Pancreas (tissue), 10 donors: Measurements from ENCODE around the gene TMEM40. TPM values are rescaled to one million over a fixed set of nuclear protein-coding genes. Genes with fewer than 3 reads are reported as not detected.

Source experiments
- ATAC-seq, 4 donors: fragments of 200-7000 bp; cut with Tn5 transposase; one replicate each; pipeline versions ENCODE4 v1.8.0 to v1.9.1; 2020; ENCODE audit warnings: mild to moderate bottlenecking in 4 of 4, moderate library complexity in 4 of 4
- DNase-seq, 6 donors: peaks; one replicate each; pipeline ENCODE4 v3.0.0-alpha.2; 2020
- FAIRE-seq: peaks from 2 replicates; lab custom pipeline; 2012; peaks lifted over from hg19 to GRCh38; lab: Jason Lieb, UNC
- H3K27ac ChIP-seq, 4 donors: fragments of 200-600 bp; sonication (generic); 1 replicate in 3 of 4; 2 replicates in 1 of 4; pipeline versions ENCODE4 v1.5.0 to v1.8.0; 2020
- H3K27me3 ChIP-seq, 4 donors: fragments of 200-600 bp; one replicate each; pipeline ENCODE4 v1.8.0; 2021
- H3K36me3 ChIP-seq, 3 donors: fragments of 200-600 bp; sonication (generic) in 1 of 3; one replicate each; pipeline versions ENCODE4 v1.5.0 to v1.8.0; 2020 to 2021
- H3K4me1 ChIP-seq, 3 donors: fragments of 200-600 bp; one replicate each; pipeline ENCODE4 v1.8.0; 2021
- H3K4me3 ChIP-seq, 4 donors: fragments of 200-600 bp; sonication (generic) in 2 of 4; one replicate each; pipeline versions ENCODE4 v1.5.0 to v1.8.0; 2020 to 2021
- H3K9me3 ChIP-seq, 4 donors: fragments of 200-600 bp; one replicate each; pipeline ENCODE4 v1.8.0; 2021
- WGBS, 2 donors: extraction: QIAGEN DNeasy Blood & Tissue Kit; methylation state at CpG; one replicate each; pipeline ENCODE4 v1.1.7; 2013; 5-methylcytosine and 5-hydroxymethylcytosine counted together
- intact Hi-C, 3 donors: fragments of 100-400 bp; cut with DNase I; formaldehyde crosslinking; loops; one replicate each; pipeline versions ENCODE4 v1.11.1 to v1.14.2; 2022
- polyA plus RNA-seq, 2 donors: library from polyadenylated mRNA; stranded (reverse); fragments of 200-250 nt; gene quantifications; one replicate each; pipeline ENCODE4 v1.2.3, GENCODE V29; 2013
- total RNA-seq, 6 donors: library from RNA; stranded (reverse); fragmentation: NEBNext Ultra II Directional in 4 of 6; extraction: Animal tissue kit (Norgen Biotek cat#: 25700) in 4 of 6; gene quantifications; one replicate each; pipeline versions ENCODE4 v1.2.1 to v1.2.4, GENCODE V29; 2021 to 2023
- TF ChIP-seq, protein P1 (sequence below), 4 donors: fragments of 200-600 bp; sonication (generic) in 3 of 4; IDR thresholded peaks; one replicate each; pipeline versions ENCODE4 v1.5.0 to v1.8.0; 2021; ENCODE audit warnings: antibody characterized with exemption in 4 of 4
- donor health status: healthy with polysubstance abuse.
- donor health status: DM: no; HTN: no; CAD: no; lungs with moderate emphysema.
- donor health status: DM: no; HTN: no; CAD: no.
- donor health status: control.
- donor health status: control.
- donor health status: Bipolar disorder and iron deficiency.
- donor health status: DM: yes; HTN: yes; CAD: no.
- donor health status: DM: no; HTN: no; CAD: no.
- donor health status: DM: no; HTN: no; CAD: no.
- donor health status: DM: yes; HTN: yes; CAD: no.

TMEM40 gene
- total and polyA plus RNA-seq, 8 donors = 0.38 TPM; not detected in 7

DNA sequence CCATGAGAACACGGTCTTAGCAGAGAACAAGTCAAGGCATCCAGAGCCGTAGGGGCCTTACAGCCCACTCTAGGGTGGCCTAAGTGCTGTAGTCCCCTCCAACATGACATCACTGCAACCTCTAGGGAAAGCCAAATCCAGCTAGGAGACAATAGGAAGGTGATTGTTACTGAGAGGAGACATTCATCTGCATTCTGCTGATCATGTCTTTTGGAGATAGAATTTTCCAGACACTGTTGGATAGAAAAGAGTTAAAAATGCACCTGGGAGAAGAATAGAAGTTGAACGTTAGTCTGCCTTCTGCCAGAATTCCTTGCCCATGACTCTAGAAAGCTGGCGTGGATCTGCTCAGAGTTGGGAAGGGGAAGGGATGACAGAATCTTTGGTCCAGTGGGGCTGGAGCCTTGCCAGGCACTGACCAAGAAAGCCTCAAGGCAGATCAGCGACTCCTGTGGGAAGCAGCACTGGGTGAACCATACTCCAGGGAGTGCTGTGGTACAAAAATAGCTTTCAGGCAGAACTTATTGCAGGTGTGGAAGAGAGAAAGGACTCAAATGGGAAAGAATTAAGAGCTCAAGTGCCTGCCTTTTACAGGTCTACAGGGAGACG lies 50.4 kb downstream of the TMEM40 start:
- no peak for ATAC-seq
- Histone ChIP-seq H3K4me1 (no peaks in the 10 kb centered on the region), H3K27me3 (no peaks in the 10 kb centered on the region), H3K27ac (no peak overlapping the region), H3K4me3 (no peak overlapping the region), H3K36me3 (no peaks in the 10 kb centered on the region), H3K9me3 (no peaks in the 10 kb centered on the region)
- TF ChIP-seq, protein P1, sequence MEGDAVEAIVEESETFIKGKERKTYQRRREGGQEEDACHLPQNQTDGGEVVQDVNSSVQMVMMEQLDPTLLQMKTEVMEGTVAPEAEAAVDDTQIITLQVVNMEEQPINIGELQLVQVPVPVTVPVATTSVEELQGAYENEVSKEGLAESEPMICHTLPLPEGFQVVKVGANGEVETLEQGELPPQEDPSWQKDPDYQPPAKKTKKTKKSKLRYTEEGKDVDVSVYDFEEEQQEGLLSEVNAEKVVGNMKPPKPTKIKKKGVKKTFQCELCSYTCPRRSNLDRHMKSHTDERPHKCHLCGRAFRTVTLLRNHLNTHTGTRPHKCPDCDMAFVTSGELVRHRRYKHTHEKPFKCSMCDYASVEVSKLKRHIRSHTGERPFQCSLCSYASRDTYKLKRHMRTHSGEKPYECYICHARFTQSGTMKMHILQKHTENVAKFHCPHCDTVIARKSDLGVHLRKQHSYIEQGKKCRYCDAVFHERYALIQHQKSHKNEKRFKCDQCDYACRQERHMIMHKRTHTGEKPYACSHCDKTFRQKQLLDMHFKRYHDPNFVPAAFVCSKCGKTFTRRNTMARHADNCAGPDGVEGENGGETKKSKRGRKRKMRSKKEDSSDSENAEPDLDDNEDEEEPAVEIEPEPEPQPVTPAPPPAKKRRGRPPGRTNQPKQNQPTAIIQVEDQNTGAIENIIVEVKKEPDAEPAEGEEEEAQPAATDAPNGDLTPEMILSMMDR (IDR thresholded peaks at IDR 0.05) = no peak
- FAIRE-seq = no peak
- intact Hi-C loops = no loop called here
- DNase-seq = no peak
- 53 to 59% methylated on average over 6 of the region's 6 CpGs for WGBS, 2 donors

DNA sequence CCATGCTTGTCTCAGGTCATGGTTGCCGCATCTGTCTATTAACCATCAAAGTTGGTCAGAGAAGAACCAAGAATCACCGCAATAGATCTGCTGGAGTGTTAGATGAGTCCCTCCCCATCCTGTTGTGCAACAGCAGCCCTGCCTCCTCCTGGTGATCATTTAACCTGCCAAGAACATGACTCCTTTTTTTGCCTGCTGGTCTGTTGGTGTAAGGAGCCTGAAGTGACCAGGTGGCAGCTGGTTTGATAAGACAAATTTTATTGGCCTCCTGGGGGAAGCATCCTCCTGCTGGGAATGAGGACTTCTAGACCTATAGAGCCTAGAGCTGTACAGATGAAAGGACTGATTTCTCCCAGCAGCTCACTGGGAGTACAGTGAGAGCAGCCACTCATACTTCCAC lies 51.6 kb downstream of the TMEM40 start:
- no peaks in the 10 kb centered on the region for H3K4me1 ChIP-seq
- H3K36me3 ChIP-seq = no peaks in the 10 kb centered on the region
- DNase-seq = no peak
- TF ChIP-seq, protein P1 (IDR thresholded peaks at IDR 0.05) = no peak
- no peak overlapping the region for H3K27ac ChIP-seq
- ATAC-seq = no peak
- FAIRE-seq = no peak
- no peaks in the 10 kb centered on the region for H3K27me3 ChIP-seq
- intact Hi-C loops = no loop called here
- WGBS, 2 donors = 78 to 86% methylated on average over 2 of the region's 2 CpGs
- no peak overlapping the region for H3K4me3 ChIP-seq
- H3K9me3 ChIP-seq = no peaks in the 10 kb centered on the region

DNA sequence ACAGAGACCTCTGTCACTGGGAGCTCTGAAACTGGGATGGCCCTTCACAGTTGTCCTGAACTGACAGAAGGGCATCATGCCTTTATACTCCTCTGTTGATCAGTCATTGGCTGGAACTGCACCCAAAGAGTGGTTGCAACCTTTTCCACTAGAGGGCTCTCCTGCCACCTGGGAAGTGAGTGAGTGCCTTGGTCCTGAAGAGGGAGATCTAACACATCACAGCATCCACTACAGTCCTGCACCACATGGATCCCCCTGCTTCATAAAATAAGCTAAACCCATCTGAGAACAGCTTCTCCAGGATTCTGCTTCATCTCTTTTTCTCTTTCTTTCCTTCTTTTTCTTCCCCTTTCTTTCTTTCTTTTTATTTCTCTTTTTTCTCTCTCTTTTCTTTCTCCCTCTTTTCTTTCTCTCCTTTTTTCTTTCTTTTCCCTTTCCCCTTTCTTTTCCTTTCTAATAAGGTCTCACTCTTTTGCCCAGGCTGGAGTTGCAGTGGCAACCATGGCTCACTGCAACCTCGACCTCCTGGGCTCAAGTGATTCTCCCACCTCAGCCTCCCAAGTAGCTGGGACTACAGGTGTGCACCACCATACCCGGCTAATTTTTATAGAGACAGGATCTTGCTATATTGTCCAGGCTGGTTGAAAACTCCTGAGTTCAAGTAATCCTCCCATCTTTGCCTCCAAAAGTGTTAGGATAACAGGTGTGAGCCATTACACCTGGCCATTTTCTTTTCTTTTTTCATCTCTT lies 52.4 kb downstream of the TMEM40 start:
- TF ChIP-seq, protein P1 (IDR thresholded peaks at IDR 0.05) = peak; percentile 38 to 54 (median 48)
- WGBS, 2 donors = 74 to 82% methylated on average over 2 of the region's 2 CpGs
- FAIRE-seq (no peak), ATAC-seq (peak; percentile 86 to 99 (median 94)), DNase-seq (peak in 4 of 6 donors; percentile 36 to 66 (median 40))
- Histone ChIP-seq H3K27ac (no peak overlapping the region), H3K4me1 (no peaks in the 10 kb centered on the region), H3K36me3 (no peaks in the 10 kb centered on the region), H3K9me3 (no peaks in the 10 kb centered on the region), H3K4me3 (no peak overlapping the region), H3K27me3 (no peaks in the 10 kb centered on the region)
- intact Hi-C loops = no loop called here

DNA sequence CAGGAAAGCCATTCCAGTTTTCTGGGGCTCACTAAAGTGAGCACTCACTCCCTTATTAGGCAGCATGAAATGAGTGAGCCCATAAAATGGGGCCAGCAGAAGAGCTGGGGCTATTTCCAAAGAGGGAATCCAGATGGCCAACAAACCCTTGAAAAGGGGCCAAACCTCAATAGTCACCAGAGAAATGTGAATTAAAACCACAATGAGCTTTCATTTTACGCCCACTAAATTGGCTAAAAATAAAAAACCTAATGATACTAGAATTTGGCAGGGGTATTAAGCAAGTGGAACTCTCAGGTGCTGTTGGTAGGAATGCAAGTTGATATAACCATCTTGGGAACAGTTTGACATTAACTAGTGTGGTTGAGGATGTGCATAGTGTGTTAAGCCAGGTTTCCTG lies 53.1 kb downstream of the TMEM40 start:
- no peak for FAIRE-seq
- intact Hi-C loops = no loop called here

More for the DNA sequence above, 53.1 kb downstream of the TMEM40 start:
- no peak for DNase-seq
- Histone ChIP-seq H3K36me3 (no peaks in the 10 kb centered on the region), H3K4me3 (no peak overlapping the region), H3K27ac (no peak overlapping the region), H3K27me3 (no peaks in the 10 kb centered on the region), H3K9me3 (no peaks in the 10 kb centered on the region), H3K4me1 (no peaks in the 10 kb centered on the region)
- WGBS, 2 donors = 69 to 74% methylated on average over 1 of the region's 1 CpG
- ATAC-seq = no peak
- TF ChIP-seq, protein P1 (IDR thresholded peaks at IDR 0.05) = no peak
